Epidermal melanocyte (primary cell): Measurements from ENCODE around the gene THSD7B.
A peak's percentile ranks its signal among the peaks of the same experiment; 100 is the strongest.
"Not testable (repeated sequence)": the region's sequence is repeated elsewhere in the genome, so short reads cannot be mapped to it uniquely, and the experiment has no call there.

Experiments used
- DNase-seq: peaks from one replicate; pipeline ENCODE4 v3.0.0; 2011; ENCODE audit warnings: low spot score; ENCODE audit not compliant: insufficient read length

The THSD7B gene

GRCh38 chr2:137238065-137238464, 472.7 kb downstream of the THSD7B start:
- DNase-seq: no peak

- DNase-seq: no peak
These were observed 484.3 kb downstream of the THSD7B start for GRCh38 chr2:137249463-137250130.

- DNase-seq: no peak
These were observed 485.1 kb downstream of the THSD7B start for GRCh38 chr2:137250401-137250800.

GRCh38 chr2:137251045-137251444, 485.7 kb downstream of the THSD7B start:
- no peak for DNase-seq

- no peak for DNase-seq
These were observed 487.6 kb downstream of the THSD7B start for GRCh38 chr2:137252934-137253333.

GRCh38 chr2:137254052-137254451, 488.7 kb downstream of the THSD7B start:
- DNase-seq: no peak

GRCh38 chr2:137255345-137255744, 490.0 kb downstream of the THSD7B start:
- DNase-seq: no peak

GRCh38 chr2:137255990-137256389, 490.6 kb downstream of the THSD7B start:
- DNase-seq: no peak

GRCh38 chr2:137261881-137262585, 496.7 kb downstream of the THSD7B start:
- no peak for DNase-seq

- no peak for DNase-seq
These were observed 497.2 kb downstream of the THSD7B start for GRCh38 chr2:137262594-137262993.

- DNase-seq: no peak
These were observed 522.7 kb downstream of the THSD7B start for GRCh38 chr2:137287913-137288639.

GRCh38 chr2:137291836-137292570, 526.7 kb downstream of the THSD7B start:
- DNase-seq: no peak

GRCh38 chr2:137298377-137298776, 533.0 kb downstream of the THSD7B start:
- DNase-seq: no peak

- DNase-seq: no peak
These were observed 535.6 kb downstream of the THSD7B start for GRCh38 chr2:137300987-137301386.

- DNase-seq: no peak
These were observed 537.6 kb downstream of the THSD7B start for GRCh38 chr2:137302957-137303356.

GRCh38 chr2:137316075-137316474, 550.7 kb downstream of the THSD7B start:
- DNase-seq: no peak

- DNase-seq: no peak
These were observed 556.2 kb downstream of the THSD7B start for GRCh38 chr2:137321566-137321965.

- DNase-seq: not testable (repeated sequence)
These were observed 566.2 kb downstream of the THSD7B start for GRCh38 chr2:137331562-137331961.

- DNase-seq: peak; percentile 33
These were observed 568.2 kb downstream of the THSD7B start for GRCh38 chr2:137333386-137334165.

GRCh38 chr2:137336067-137336466, 570.7 kb downstream of the THSD7B start:
- DNase-seq: no peak

- no peak for DNase-seq
These were observed 573.7 kb downstream of the THSD7B start for GRCh38 chr2:137339051-137339450.
